ENCODE data around the gene RASSF5. TPM values are rescaled to one million over a fixed set of nuclear protein-coding genes. Genes with fewer than 3 reads are reported as not detected.

The RASSF5 gene
- total and polyA plus RNA-seq, 2 of the 13 experiments (the other 11 are each of a cell fraction or from before 2014, with no cell fraction given), result 0.18 to 0.40 TPM

GRCh38 chr1:206505702-206506355 lies 1.5 kb upstream of the RASSF5 start:
- no peak overlapping the region for H3K9ac ChIP-seq (ENCODE audit: insufficient read depth, low read depth, low read length)
- in situ Hi-C loops (cut with HindIII; ENCODE audit: extremely low pct_ligation_motif_present, low pct_unique_long_range_greater_than_20kb), result loop anchor here (5.0 kb wide), 1 partner anchor 36 kb away; no protein-coding TSS in a partner anchor
- FAIRE-seq (peak; percentile 50), DNase-seq (ENCODE audit: low spot score) (no peak), ATAC-seq (peak; percentile 21; the same call in 1 of the 3 replicates)
- 6% methylated on average over 8 of the region's 10 CpGs for WGBS (ENCODE audit: low lambda C conversion rate)
- H3K4me2 ChIP-seq (ENCODE audit: low read depth, low read length), result no peak overlapping the region
- H3K27me3 ChIP-seq (ENCODE audit: control insufficient read depth in 1 of 2, insufficient read depth in 2 of 2, low read length in 2 of 2), result peaks cover 0 to 13% of the 10 kb centered on the region in 2 experiments; a peak in 2 of 5 replicates
- intact Hi-C loops (cut with micrococcal nuclease; ENCODE audit: unreplicated experiment), result loop anchor here (2.0 kb wide), 1 partner anchor 77 kb away; no protein-coding TSS in a partner anchor
- H3K9me3 ChIP-seq (ENCODE audit: low read length), result no peaks in the 10 kb centered on the region
- no peaks in the 10 kb centered on the region for H3K36me3 ChIP-seq (replicated peaks in 1 of 2; ENCODE audit: control insufficient read depth in 1 of 2, insufficient read depth in 2 of 2, low read length in 2 of 2)
- no peak overlapping the region for H2AFZ ChIP-seq (ENCODE audit: low read length)
- CTCF ChIA-PET (ENCODE audit: low intra/inter-chr PET ratio, low total read pairs), result interaction anchor here (1.3 kb wide), 1 partner anchor 159 kb away, joined by 3 read pairs; no protein-coding TSS in a partner anchor
- no peak overlapping the region for H3K4me3 ChIP-seq (replicated peaks in 1 of 3; ENCODE audit: insufficient read depth in 1 of 3, low read depth in 2 of 3, low read length in 3 of 3)
- no peaks in the 10 kb centered on the region for H3K79me2 ChIP-seq (ENCODE audit: insufficient read depth, low read length)
- H3K27ac ChIP-seq (ENCODE audit: extremely low read length, insufficient read depth, low read length), result no peak overlapping the region
- no peaks in the 10 kb centered on the region for H4K20me1 ChIP-seq (ENCODE audit: insufficient read depth, low read length)
- BruUV-seq (replicated peaks), result no TSS peak
- H3K4me1 ChIP-seq (ENCODE audit: insufficient read depth, low read length), result peaks cover 52% of the 10 kb centered on the region
- POLR2A ChIA-PET, result no interaction called here
- TF ChIP-seq CTCF (CRISPR knock-in tag; IDR thresholded peaks at IDR 0.05) (peak; percentile 44), ZBTB40 (IDR thresholded peaks at IDR 0.05) (no peak), ZBTB40 (CRISPR knock-in tag; IDR thresholded peaks at IDR 0.05) (no peak), ZNF598 (CRISPR knock-in tag; IDR thresholded peaks at IDR 0.05; ENCODE audit: borderline replicate concordance) (no peak), ZNF260 (CRISPR knock-in tag; IDR thresholded peaks at IDR 0.05; ENCODE audit: borderline replicate concordance, low read depth) (no peak), PAF1 (CRISPR knock-in tag; IDR thresholded peaks at IDR 0.05) (no peak), STAG1 (CRISPR knock-in tag; IDR thresholded peaks at IDR 0.05) (peak; percentile 48), DNMT3B (CRISPR knock-in tag; conservative IDR thresholded peaks at IDR 0.05) (no peak), ZBTB46 (CRISPR knock-in tag; IDR thresholded peaks at IDR 0.05; ENCODE audit: borderline replicate concordance) (no peak), HNF4A (CRISPR knock-in tag; IDR thresholded peaks at IDR 0.05) (no peak)
